Measurements from ENCODE around the gene NAPG.
A peak's percentile ranks its signal among the peaks of the same experiment; 100 is the strongest.
"Not testable (repeated sequence)": the region's sequence is repeated elsewhere in the genome, so short reads cannot be mapped to it uniquely, and the experiment has no call there.

Gene NAPG

GRCh38 chr18:10515456-10515855, 10.4 kb upstream of the NAPG start:
- no peak for DNase-seq

GRCh38 chr18:10516078-10516477, 9.7 kb upstream of the NAPG start:
- DNase-seq = no peak

- no peak for DNase-seq
These were observed 7.1 kb upstream of the NAPG start for GRCh38 chr18:10518595-10519255.

GRCh38 chr18:10519366-10519765, 6.5 kb upstream of the NAPG start:
- DNase-seq = no peak

GRCh38 chr18:10519999-10520935, 5.6 kb upstream of the NAPG start:
- peak; percentile 66 for DNase-seq

GRCh38 chr18:10521566-10521965, 4.3 kb upstream of the NAPG start:
- no peak for DNase-seq

- no peak for DNase-seq
These were observed 3.3 kb upstream of the NAPG start for GRCh38 chr18:10522574-10522973.

GRCh38 chr18:10523544-10523943, 2.3 kb upstream of the NAPG start:
- no peak for DNase-seq

GRCh38 chr18:10524507-10525370, 1.1 kb upstream of the NAPG start:
- no peak for DNase-seq

GRCh38 chr18:10525371-10525691, 496 bp upstream of the NAPG start:
- DNase-seq = no peak

GRCh38 chr18:10526561-10526949, 728 bp downstream of the NAPG start:
- DNase-seq = no peak

- DNase-seq = no peak
These were observed 2.6 kb downstream of the NAPG start for GRCh38 chr18:10528439-10528838.

GRCh38 chr18:10530002-10530401, 4.2 kb downstream of the NAPG start:
- no peak for DNase-seq

GRCh38 chr18:10530852-10531251, 5.0 kb downstream of the NAPG start:
- no peak for DNase-seq

- DNase-seq = no peak
These were observed 7.3 kb downstream of the NAPG start for GRCh38 chr18:10533111-10533510.

- no peak for DNase-seq
These were observed 10.5 kb downstream of the NAPG start for GRCh38 chr18:10536280-10536679.

- DNase-seq = no peak
These were observed 11.9 kb downstream of the NAPG start for GRCh38 chr18:10537765-10538164.

- DNase-seq = not testable (repeated sequence)
These were observed 13.3 kb downstream of the NAPG start for GRCh38 chr18:10539124-10539523.

GRCh38 chr18:10543277-10543676, 17.4 kb downstream of the NAPG start:
- DNase-seq = no peak

- DNase-seq = no peak
These were observed 18.4 kb downstream of the NAPG start for GRCh38 chr18:10544093-10544748.

- no peak for DNase-seq
These were observed 20.9 kb downstream of the NAPG start for GRCh38 chr18:10546557-10547300.

- DNase-seq = no peak
These were observed 26.4 kb downstream of the NAPG start for GRCh38 chr18:10552226-10552625.

All from CD4-positive, alpha-beta T cell treated with Interleukin-21 for 1 hour (primary cell).